ENCODE data around the gene CYB5R3.

- no peak for TF ChIP-seq CTCF (IDR thresholded peaks at IDR 0.05 in 8 of 11, conservative IDR thresholded peaks at IDR 0.05 in 3 of 11)
- no peak for TF ChIP-seq POLR2AphosphoS5 (IDR thresholded peaks at IDR 0.05)
These were observed 16.0 kb upstream of the CYB5R3 start for GRCh38 chr22:42664976-42665831.
